GM10248 (cell line): ENCODE results near the gene ARHGAP22.

Source experiments
- CTCF ChIA-PET: fragments of 300-600 bp; sonication (Branson Sonifier 250); formaldehyde crosslinking; extraction: SDS; loops from one replicate; lab custom pipeline; 2021; ENCODE audit warnings: antibody characterized with exemption; lab: Yijun Ruan, JAX
- POLR2A ChIA-PET: fragments of 350-650 bp; sonication (Branson Sonifier 250); formaldehyde crosslinking; extraction: SDS; loops from one replicate; lab custom pipeline; 2020; ENCODE audit warnings: antibody characterized with exemption; lab: Yijun Ruan, JAX
- DNase-seq: peaks from one replicate; pipeline ENCODE4 v3.0.0; 2012; ENCODE audit errors: extremely low spot score
- TF ChIP-seq, protein P1 (sequence below): IDR thresholded peaks from 2 replicates; pipeline ENCODE4 v1.5.1; 2012; ENCODE audit warnings: mild to moderate bottlenecking, low read depth; ENCODE audit errors: extremely low read depth, missing control alignments, control extremely low read depth

Gene ARHGAP22

DNA sequence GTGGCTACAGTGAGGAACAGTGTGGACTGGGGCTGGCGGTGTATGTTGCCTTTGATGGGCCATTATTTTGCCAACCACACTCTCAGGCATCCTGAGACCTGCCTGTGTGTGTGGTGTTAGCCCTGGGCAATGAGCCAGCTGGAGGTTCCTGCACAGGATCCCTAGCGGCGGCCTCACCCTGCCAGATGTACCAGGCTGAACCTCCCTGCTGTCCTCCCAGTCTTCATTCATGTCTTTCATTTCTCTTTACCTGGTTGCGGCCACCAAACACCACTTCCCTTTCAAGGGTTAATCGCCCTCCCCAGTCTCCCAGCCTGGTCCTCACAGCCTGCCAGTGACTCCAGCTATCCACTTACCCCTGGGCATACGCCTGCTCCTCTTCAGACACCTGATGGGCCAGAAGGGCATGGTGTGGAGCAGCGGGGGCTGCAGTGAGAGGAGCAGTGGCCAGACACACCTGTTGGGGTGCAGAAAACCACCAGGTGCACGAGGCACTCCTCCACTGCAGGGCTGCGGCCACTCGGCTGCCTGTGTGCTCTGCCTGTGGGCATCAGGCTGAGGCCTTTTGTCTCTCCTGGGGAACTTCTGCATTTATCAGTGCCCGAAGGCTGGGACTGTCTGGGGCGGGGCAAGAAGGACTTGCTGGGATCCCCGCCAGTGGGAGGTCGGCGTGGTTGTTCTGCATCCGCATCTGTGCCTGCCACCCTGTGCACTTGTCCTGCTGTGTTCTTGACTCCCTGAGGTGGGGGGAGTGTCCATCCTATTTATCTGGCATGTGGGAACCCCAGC lies 111.6 kb downstream of the ARHGAP22 start:
- no peak for DNase-seq
- ChIA-PET CTCF (interaction anchor here (1.1 to 1.5 kb wide), 5 partner anchors 11 to 130 kb away, joined by 3 to 5 read pairs (median 3); no protein-coding TSS in a partner anchor), POLR2A (no interaction called here)
- TF ChIP-seq, protein P1, sequence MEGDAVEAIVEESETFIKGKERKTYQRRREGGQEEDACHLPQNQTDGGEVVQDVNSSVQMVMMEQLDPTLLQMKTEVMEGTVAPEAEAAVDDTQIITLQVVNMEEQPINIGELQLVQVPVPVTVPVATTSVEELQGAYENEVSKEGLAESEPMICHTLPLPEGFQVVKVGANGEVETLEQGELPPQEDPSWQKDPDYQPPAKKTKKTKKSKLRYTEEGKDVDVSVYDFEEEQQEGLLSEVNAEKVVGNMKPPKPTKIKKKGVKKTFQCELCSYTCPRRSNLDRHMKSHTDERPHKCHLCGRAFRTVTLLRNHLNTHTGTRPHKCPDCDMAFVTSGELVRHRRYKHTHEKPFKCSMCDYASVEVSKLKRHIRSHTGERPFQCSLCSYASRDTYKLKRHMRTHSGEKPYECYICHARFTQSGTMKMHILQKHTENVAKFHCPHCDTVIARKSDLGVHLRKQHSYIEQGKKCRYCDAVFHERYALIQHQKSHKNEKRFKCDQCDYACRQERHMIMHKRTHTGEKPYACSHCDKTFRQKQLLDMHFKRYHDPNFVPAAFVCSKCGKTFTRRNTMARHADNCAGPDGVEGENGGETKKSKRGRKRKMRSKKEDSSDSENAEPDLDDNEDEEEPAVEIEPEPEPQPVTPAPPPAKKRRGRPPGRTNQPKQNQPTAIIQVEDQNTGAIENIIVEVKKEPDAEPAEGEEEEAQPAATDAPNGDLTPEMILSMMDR, result no peak

DNA sequence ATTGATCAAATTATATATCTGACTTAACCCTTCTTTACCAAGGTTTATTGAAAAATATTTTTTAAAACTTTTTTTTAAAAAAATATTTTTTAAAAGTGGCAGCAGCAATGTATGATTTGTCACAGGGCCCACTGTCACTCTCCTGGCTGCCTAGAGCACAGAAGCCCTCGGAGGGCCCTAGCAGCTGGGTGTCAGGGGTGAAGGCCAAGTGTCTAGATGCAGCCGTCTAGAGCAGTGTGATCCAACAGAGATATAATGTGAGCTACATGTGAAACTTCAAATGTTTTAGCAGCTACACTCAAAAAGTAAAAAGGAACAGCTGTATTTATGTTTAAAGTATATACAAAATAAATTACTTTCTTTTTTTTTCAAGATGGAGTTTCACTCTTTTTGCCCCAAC lies 112.7 kb downstream of the ARHGAP22 start:
- CTCF ChIA-PET, result interaction anchor here (1.1 to 1.5 kb wide), 3 partner anchors 14 to 129 kb away, joined by 3 to 4 read pairs (median 3); no protein-coding TSS in a partner anchor
- POLR2A ChIA-PET, result no interaction called here

GRCh38 chr10:48491392-48492139 lies 113.3 kb downstream of the ARHGAP22 start:
- no peak for DNase-seq
- TF ChIP-seq, protein P1, result no peak
- POLR2A ChIA-PET, result no interaction called here
- CTCF ChIA-PET, result interaction anchor here (1.2 to 1.5 kb wide), 2 partner anchors 15 to 128 kb away, joined by 3 to 4 read pairs; no protein-coding TSS in a partner anchor

More for the DNA sequence above, 112.7 kb downstream of the ARHGAP22 start:
- TF ChIP-seq, protein P1, result no peak
- no peak for DNase-seq

DNA sequence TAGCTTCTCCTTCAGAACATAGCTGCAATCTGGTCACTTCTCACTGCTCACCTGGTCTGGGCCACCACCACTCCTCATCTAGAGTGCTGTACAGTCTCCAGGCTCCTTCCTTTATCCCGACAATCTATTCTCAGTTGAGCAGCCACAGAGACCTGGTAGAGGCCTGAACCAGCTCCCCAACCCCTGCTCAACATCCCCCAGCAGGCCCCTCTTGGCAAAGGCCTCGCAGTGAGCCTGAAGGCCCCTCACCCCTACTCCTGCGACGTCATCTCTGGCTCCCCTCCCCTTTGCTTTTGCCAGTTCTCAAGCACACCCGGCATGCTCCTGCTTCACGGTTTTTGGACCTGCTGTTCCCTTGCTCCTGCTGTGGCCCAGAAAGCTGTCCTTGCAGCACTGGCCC lies 113.9 kb downstream of the ARHGAP22 start:
- no peak for DNase-seq
- TF ChIP-seq, protein P1, result no peak
- POLR2A ChIA-PET, result no interaction called here
- CTCF ChIA-PET, result no interaction called here

- POLR2A ChIA-PET, result no interaction called here
- CTCF ChIA-PET, result no interaction called here
Observed at GRCh38 chr10:48490571-48490940, 114.3 kb downstream of the ARHGAP22 start.

GRCh38 chr10:48489099-48489498 lies 115.8 kb downstream of the ARHGAP22 start:
- ChIA-PET CTCF (interaction anchor here (1.4 kb wide), 1 partner anchor 10 kb away, joined by 4 read pairs; no protein-coding TSS in a partner anchor), POLR2A (no interaction called here)
- TF ChIP-seq, protein P1, result no peak
- no peak for DNase-seq

More at GRCh38 chr10:48490571-48490940, 114.3 kb downstream of the ARHGAP22 start:
- TF ChIP-seq, protein P1, result no peak
- DNase-seq, result no peak
